CD14-positive monocyte (primary cell): ENCODE results near the gene COX11. TPM values are rescaled to one million over a fixed set of nuclear protein-coding genes. Genes with fewer than 3 reads are reported as not detected.

ENCODE experiments used
- DNase-seq, 3 donors: peaks; one replicate each; pipeline ENCODE4 v3.0.0-alpha.2; 2011 to 2022
- H2AFZ ChIP-seq: 2 replicates; pipeline ENCODE4 v1.6.0; 2012; ENCODE audit warnings: mild to moderate bottlenecking, low read depth, low read length, inconsistent platforms; ENCODE audit not compliant: insufficient read depth, poor library complexity, severe bottlenecking
- H3K27ac ChIP-seq, 2 donors: 1 replicate in 1 of 2; 2 replicates in 1 of 2; pipeline ENCODE4 v1.5.1; 2012 to 2013; ENCODE audit warnings: low read length in 2 of 2, control low read depth in 1 of 2, inconsistent platforms in 1 of 2, low read depth in 1 of 2, mild to moderate bottlenecking in 1 of 2
- H3K27me3 ChIP-seq, 2 donors: one replicate each; pipeline versions ENCODE4 v1.6.0 to v1.6.1; 2011 to 2013; ENCODE audit warnings: low read length in 2 of 2; ENCODE audit not compliant: control insufficient read depth in 2 of 2, insufficient read depth in 2 of 2
- H3K36me3 ChIP-seq, 2 donors: replicated peaks in 1 of 2; 1 replicate in 1 of 2; 2 replicates in 1 of 2; pipeline versions ENCODE4 v1.5.1 to v1.6.1; 2012 to 2013; ENCODE audit warnings: low read length in 2 of 2, control low read depth in 1 of 2, inconsistent platforms in 1 of 2, mild to moderate bottlenecking in 1 of 2; ENCODE audit not compliant: insufficient read depth in 2 of 2, control insufficient read depth in 1 of 2
- H3K4me1 ChIP-seq, 2 donors: 1 replicate in 1 of 2; 2 replicates in 1 of 2; pipeline versions ENCODE4 v1.5.1 to v1.6.1; 2012 to 2013; ENCODE audit warnings: low read length in 2 of 2, control low read depth in 1 of 2, inconsistent platforms in 1 of 2, mild to moderate bottlenecking in 1 of 2, moderate library complexity in 1 of 2; ENCODE audit not compliant: insufficient read depth in 2 of 2, control insufficient read depth in 1 of 2
- H3K4me2 ChIP-seq: replicated peaks from 2 replicates; pipeline ENCODE3; 2012; ENCODE audit warnings: low read length, moderate library complexity, mild to moderate bottlenecking; ENCODE audit not compliant: poor library complexity, severe bottlenecking; ENCODE audit errors: extremely low read depth
- H3K4me3 ChIP-seq, 3 experiments: fragments of 200-600 bp in 1 of 3; sonication (generic) in 1 of 3; replicated peaks in 1 of 3; 1 replicate in 2 of 3; 2 replicates in 1 of 3; pipeline ENCODE4 v1.5.1; 2011 to 2013; ENCODE audit warnings: low read length in 3 of 3, mild to moderate bottlenecking in 3 of 3, control low read depth in 2 of 3, low read depth in 2 of 3, inconsistent platforms in 1 of 3, moderate library complexity in 1 of 3
- H3K79me2 ChIP-seq: 2 replicates; pipeline ENCODE4 v1.6.0; 2012; ENCODE audit warnings: mild to moderate bottlenecking, control low read depth, inconsistent platforms, low read length, moderate library complexity; ENCODE audit not compliant: insufficient read depth
- H3K9ac ChIP-seq: 2 replicates; pipeline ENCODE4 v1.6.0; 2017; ENCODE audit warnings: low read length, mild to moderate bottlenecking; ENCODE audit not compliant: insufficient read depth, poor library complexity, severe bottlenecking
- H3K9me3 ChIP-seq, 2 donors: replicated peaks in 1 of 2; 1 replicate in 1 of 2; 2 replicates in 1 of 2; pipeline versions ENCODE4 v1.5.1 to v1.6.1; 2012 to 2013; ENCODE audit warnings: low read length in 2 of 2, control low read depth in 1 of 2; ENCODE audit not compliant: control insufficient read depth in 1 of 2, insufficient read depth in 1 of 2
- H4K20me1 ChIP-seq: 2 replicates; pipeline ENCODE4 v1.6.0; 2012; ENCODE audit warnings: mild to moderate bottlenecking, low read length, control low read depth, moderate library complexity; ENCODE audit not compliant: insufficient read depth
- H3K27ac Mint-ChIP-seq, 7 donors: one replicate each; pipeline ENCODE4 v1.8.0; 2020; ENCODE audit warnings: mild to moderate bottlenecking in 7 of 7, mixed read lengths in 7 of 7, moderate library complexity in 6 of 7, inconsistent platforms in 2 of 7
- H3K27me3 Mint-ChIP-seq, 3 donors: one replicate each; pipeline ENCODE4 v1.8.0; 2021 to 2022; ENCODE audit warnings: low read depth in 3 of 3, mild to moderate bottlenecking in 3 of 3, mixed read lengths in 3 of 3, moderate library complexity in 3 of 3, inconsistent platforms in 1 of 3
- H3K36me3 Mint-ChIP-seq, 2 donors: one replicate each; pipeline ENCODE4 v1.8.0; 2020; ENCODE audit warnings: mixed read lengths in 2 of 2, inconsistent platforms in 1 of 2, mild to moderate bottlenecking in 1 of 2
- H3K4me1 Mint-ChIP-seq: one replicate; pipeline ENCODE4 v1.8.0; 2020; ENCODE audit warnings: mild to moderate bottlenecking, mixed read lengths
- H3K4me3 Mint-ChIP-seq, 2 donors: one replicate each; pipeline ENCODE4 v1.8.0; 2020; ENCODE audit warnings: mild to moderate bottlenecking in 2 of 2, mixed read lengths in 2 of 2, moderate library complexity in 1 of 2
- H3K9me3 Mint-ChIP-seq, 7 donors: one replicate each; pipeline ENCODE4 v1.8.0; 2020 to 2022; ENCODE audit warnings: mixed read lengths in 7 of 7, mild to moderate bottlenecking in 6 of 7, moderate library complexity in 6 of 7, inconsistent platforms in 2 of 7
- WGBS: methylation state at CpG from one replicate; pipeline ENCODE4 v1.1.5; 2013; ENCODE audit warnings: missing lambda C conversion rate; ENCODE audit not compliant: insufficient coverage; 5-methylcytosine and 5-hydroxymethylcytosine counted together
- intact Hi-C, 2 donors: fragments of 100-400 bp; cut with micrococcal nuclease; formaldehyde crosslinking; loops; one replicate each; pipeline versions ENCODE4 v1.15.0 to v1.15.1; 2023
- polyA plus RNA-seq, 3 donors: library from polyadenylated mRNA; depleted of rRNA in 1 of 3; unstranded in 2 of 3; stranded (reverse) in 1 of 3; fragments of 300-500 nt in 2 of 3; fragments of >200 nt in 1 of 3; fragmentation: Illumina TruSeq in 2 of 3; gene quantifications; 1 replicate in 2 of 3; 2 replicates in 1 of 3; pipeline ENCODE4 v1.2.3, GENCODE V29; 2012 to 2021
- TF ChIP-seq, protein P1 (sequence below): fragments of 200-600 bp; IDR thresholded peaks from one replicate; pipeline ENCODE4 v1.8.0; 2022; ENCODE audit warnings: antibody characterized with exemption, mild to moderate bottlenecking

Gene COX11
- polyA plus RNA-seq, 3 donors, result 13.2 to 24.8 (median 14.7) TPM

DNA sequence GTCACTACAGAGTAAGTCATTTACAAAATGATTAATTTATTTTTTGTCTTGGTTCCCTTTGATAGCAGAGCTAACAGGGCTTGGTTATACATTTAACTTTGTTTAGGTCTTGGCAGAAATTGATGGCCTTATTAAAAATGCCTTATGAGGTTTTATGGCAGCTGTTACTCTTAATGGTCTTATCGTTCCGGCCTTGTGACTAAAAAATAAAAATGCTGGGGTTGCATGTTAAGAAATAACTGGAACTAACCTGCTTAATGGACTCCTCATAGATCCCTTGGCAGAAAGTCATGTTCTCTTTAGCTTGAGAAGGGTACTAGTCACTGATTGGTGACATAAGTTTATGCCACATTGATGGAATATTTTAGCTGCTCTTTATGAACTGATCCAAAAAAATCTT, 18.3 kb downstream of the COX11 start:
- Mint-ChIP-seq H3K36me3 (no peaks in the 10 kb centered on the region), H3K9me3 (peaks cover 0 to 3% (median 0%) of the 10 kb centered on the region in 7 donors), H3K4me3 (no peak overlapping the region), H3K27ac (no peak overlapping the region), H3K27me3 (peaks cover 0 to 2% (median 0%) of the 10 kb centered on the region in 3 donors), H3K4me1 (no peaks in the 10 kb centered on the region)
- no peaks in the 10 kb centered on the region for H3K4me1 ChIP-seq
- TF ChIP-seq, protein P1, sequence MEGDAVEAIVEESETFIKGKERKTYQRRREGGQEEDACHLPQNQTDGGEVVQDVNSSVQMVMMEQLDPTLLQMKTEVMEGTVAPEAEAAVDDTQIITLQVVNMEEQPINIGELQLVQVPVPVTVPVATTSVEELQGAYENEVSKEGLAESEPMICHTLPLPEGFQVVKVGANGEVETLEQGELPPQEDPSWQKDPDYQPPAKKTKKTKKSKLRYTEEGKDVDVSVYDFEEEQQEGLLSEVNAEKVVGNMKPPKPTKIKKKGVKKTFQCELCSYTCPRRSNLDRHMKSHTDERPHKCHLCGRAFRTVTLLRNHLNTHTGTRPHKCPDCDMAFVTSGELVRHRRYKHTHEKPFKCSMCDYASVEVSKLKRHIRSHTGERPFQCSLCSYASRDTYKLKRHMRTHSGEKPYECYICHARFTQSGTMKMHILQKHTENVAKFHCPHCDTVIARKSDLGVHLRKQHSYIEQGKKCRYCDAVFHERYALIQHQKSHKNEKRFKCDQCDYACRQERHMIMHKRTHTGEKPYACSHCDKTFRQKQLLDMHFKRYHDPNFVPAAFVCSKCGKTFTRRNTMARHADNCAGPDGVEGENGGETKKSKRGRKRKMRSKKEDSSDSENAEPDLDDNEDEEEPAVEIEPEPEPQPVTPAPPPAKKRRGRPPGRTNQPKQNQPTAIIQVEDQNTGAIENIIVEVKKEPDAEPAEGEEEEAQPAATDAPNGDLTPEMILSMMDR, result no peak
- intact Hi-C loops, result no loop called here
- H3K27ac ChIP-seq, result no peak overlapping the region
- H3K9me3 ChIP-seq, result no peaks in the 10 kb centered on the region
- DNase-seq, result no peak
- no peaks in the 10 kb centered on the region for H4K20me1 ChIP-seq
- no peak overlapping the region for H3K4me3 ChIP-seq
- no peaks in the 10 kb centered on the region for H3K27me3 ChIP-seq
- WGBS, result 75% methylated on average over 2 of the region's 2 CpGs
- H2AFZ ChIP-seq, result no peak overlapping the region
- H3K36me3 ChIP-seq, result no peaks in the 10 kb centered on the region
- no peak overlapping the region for H3K4me2 ChIP-seq
- no peaks in the 10 kb centered on the region for H3K79me2 ChIP-seq
- H3K9ac ChIP-seq, result no peak overlapping the region

GRCh38 chr17:54948380-54948779, 20.1 kb downstream of the COX11 start:
- Histone ChIP-seq H3K27ac (no peak overlapping the region), H3K79me2 (no peaks in the 10 kb centered on the region), H2AFZ (no peak overlapping the region), H3K4me3 (no peak overlapping the region), H3K36me3 (no peaks in the 10 kb centered on the region), H3K9me3 (no peaks in the 10 kb centered on the region), H3K4me2 (no peak overlapping the region), H3K27me3 (no peaks in the 10 kb centered on the region), H3K9ac (no peak overlapping the region), H4K20me1 (no peaks in the 10 kb centered on the region), H3K4me1 (no peaks in the 10 kb centered on the region)
- no peak overlapping the region for H3K4me3 Mint-ChIP-seq
- WGBS, result 75% methylated on average over 4 of the region's 5 CpGs
- no peaks in the 10 kb centered on the region for H3K4me1 Mint-ChIP-seq
- TF ChIP-seq, protein P1, result no peak
- H3K36me3 Mint-ChIP-seq, result no peaks in the 10 kb centered on the region
- peaks cover 0 to 3% (median 0%) of the 10 kb centered on the region in 7 donors for H3K9me3 Mint-ChIP-seq
- intact Hi-C loops, result no loop called here
- peaks cover 0 to 2% (median 0%) of the 10 kb centered on the region in 3 donors for H3K27me3 Mint-ChIP-seq
- DNase-seq, result no peak
- no peak overlapping the region for H3K27ac Mint-ChIP-seq
